ENCODE measurements around the gene ZFP90.

The ZFP90 gene

GRCh38 chr16:68538880-68539701 lies at the start of gene ZFP90:
Gene ZFP90 (plus strand): TSS chr16:68539291. CDS start chr16:68539793, 502 bp downstream.
- TF ChIP-seq SUZ12 (IDR thresholded peaks at IDR 0.05; ENCODE audit: extremely low read depth, insufficient read depth, insufficient read length) (no peak), YY1 (IDR thresholded peaks at IDR 0.05; ENCODE audit: insufficient read depth, insufficient read length) (peak; percentile 53), ZNF274 (IDR thresholded peaks at IDR 0.05; ENCODE audit: low read depth, low read length) (no peak)
- DNase-seq (ENCODE audit: low read depth, low spot score), result peak; percentile 85

GRCh38 chr16:68490358-68490757 lies 48.7 kb upstream of the ZFP90 start:
- no peak for TF ChIP-seq ZNF274 (IDR thresholded peaks at IDR 0.05; ENCODE audit: low read depth, low read length)
- TF ChIP-seq SUZ12 (IDR thresholded peaks at IDR 0.05; ENCODE audit: extremely low read depth, insufficient read depth, insufficient read length), result no peak
- no peak for TF ChIP-seq YY1 (IDR thresholded peaks at IDR 0.05; ENCODE audit: insufficient read depth, insufficient read length)
- no peak overlapping the region for H3K4me3 ChIP-seq (ENCODE audit: insufficient read length, low read depth)
- H3K9me3 ChIP-seq (ENCODE audit: insufficient read depth, low read length), result no peaks in the 10 kb centered on the region; the same call in 1 of the 2 replicates
- H3K27me3 ChIP-seq (ENCODE audit: insufficient read depth, insufficient read length), result no peaks in the 10 kb centered on the region
- no peaks in the 10 kb centered on the region for H3K36me3 ChIP-seq (ENCODE audit: insufficient read depth, insufficient read length, low read length)
- peaks cover 26% of the 10 kb centered on the region for H3K4me1 ChIP-seq (ENCODE audit: insufficient read depth, insufficient read length)
- H3K9ac ChIP-seq (ENCODE audit: insufficient read length, low read depth), result no peak overlapping the region
- no peak for DNase-seq (ENCODE audit: low read depth, low spot score)

More at GRCh38 chr16:68538880-68539701, at the start of gene ZFP90:
- H3K9ac ChIP-seq (ENCODE audit: insufficient read length, low read depth), result peak within 1 kb of the TSS; percentile 94
- H3K27me3 ChIP-seq (ENCODE audit: insufficient read depth, insufficient read length), result no peaks in the 10 kb centered on the region
- H3K9me3 ChIP-seq (ENCODE audit: insufficient read depth, low read length), result no peaks in the 10 kb centered on the region
- H3K4me3 ChIP-seq (ENCODE audit: insufficient read length, low read depth), result peak within 1 kb of the TSS; percentile 89
- H3K36me3 ChIP-seq (ENCODE audit: insufficient read depth, insufficient read length, low read length), result peaks cover 28% of the 10 kb centered on the region
- no peaks in the 10 kb centered on the region for H3K4me1 ChIP-seq (ENCODE audit: insufficient read depth, insufficient read length)

GRCh38 chr16:68490829-68491575 lies 48.1 kb upstream of the ZFP90 start:
- Histone ChIP-seq H3K4me3 (ENCODE audit: insufficient read length, low read depth) (no peak overlapping the region), H3K9me3 (ENCODE audit: insufficient read depth, low read length) (no peaks in the 10 kb centered on the region; the same call in 1 of the 2 replicates), H3K4me1 (ENCODE audit: insufficient read depth, insufficient read length) (peaks cover 26% of the 10 kb centered on the region), H3K36me3 (ENCODE audit: insufficient read depth, insufficient read length, low read length) (no peaks in the 10 kb centered on the region), H3K27me3 (ENCODE audit: insufficient read depth, insufficient read length) (no peaks in the 10 kb centered on the region), H3K9ac (ENCODE audit: insufficient read length, low read depth) (no peak overlapping the region)
- TF ChIP-seq YY1 (IDR thresholded peaks at IDR 0.05; ENCODE audit: insufficient read depth, insufficient read length) (no peak), SUZ12 (IDR thresholded peaks at IDR 0.05; ENCODE audit: extremely low read depth, insufficient read depth, insufficient read length) (no peak), ZNF274 (IDR thresholded peaks at IDR 0.05; ENCODE audit: low read depth, low read length) (no peak)
- DNase-seq (ENCODE audit: low read depth, low spot score), result no peak

- Histone ChIP-seq H3K9ac (ENCODE audit: insufficient read length, low read depth) (peak overlapping the region; percentile 33), H3K4me3 (ENCODE audit: insufficient read length, low read depth) (no peak overlapping the region), H3K27me3 (ENCODE audit: insufficient read depth, insufficient read length) (no peaks in the 10 kb centered on the region), H3K9me3 (ENCODE audit: insufficient read depth, low read length) (no peaks in the 10 kb centered on the region; the same call in 1 of the 2 replicates), H3K36me3 (ENCODE audit: insufficient read depth, insufficient read length, low read length) (no peaks in the 10 kb centered on the region), H3K4me1 (ENCODE audit: insufficient read depth, insufficient read length) (peaks cover 26% of the 10 kb centered on the region)
- DNase-seq (ENCODE audit: low read depth, low spot score), result no peak
- TF ChIP-seq ZNF274 (IDR thresholded peaks at IDR 0.05; ENCODE audit: low read depth, low read length) (no peak), YY1 (IDR thresholded peaks at IDR 0.05; ENCODE audit: insufficient read depth, insufficient read length) (no peak), SUZ12 (IDR thresholded peaks at IDR 0.05; ENCODE audit: extremely low read depth, insufficient read depth, insufficient read length) (no peak)
These were observed 47.5 kb upstream of the ZFP90 start for GRCh38 chr16:68491576-68491950.

GRCh38 chr16:68492151-68492542 lies 46.9 kb upstream of the ZFP90 start:
- Histone ChIP-seq H3K27me3 (ENCODE audit: insufficient read depth, insufficient read length) (no peaks in the 10 kb centered on the region), H3K9me3 (ENCODE audit: insufficient read depth, low read length) (no peaks in the 10 kb centered on the region; the same call in 1 of the 2 replicates), H3K4me3 (ENCODE audit: insufficient read length, low read depth) (no peak overlapping the region), H3K36me3 (ENCODE audit: insufficient read depth, insufficient read length, low read length) (no peaks in the 10 kb centered on the region), H3K4me1 (ENCODE audit: insufficient read depth, insufficient read length) (peaks cover 23% of the 10 kb centered on the region), H3K9ac (ENCODE audit: insufficient read length, low read depth) (no peak overlapping the region)
- no peak for DNase-seq (ENCODE audit: low read depth, low spot score)
- no peak for TF ChIP-seq SUZ12 (IDR thresholded peaks at IDR 0.05; ENCODE audit: extremely low read depth, insufficient read depth, insufficient read length)
- TF ChIP-seq ZNF274 (IDR thresholded peaks at IDR 0.05; ENCODE audit: low read depth, low read length), result no peak
- no peak for TF ChIP-seq YY1 (IDR thresholded peaks at IDR 0.05; ENCODE audit: insufficient read depth, insufficient read length)

- H3K36me3 ChIP-seq (ENCODE audit: insufficient read depth, insufficient read length, low read length), result no peaks in the 10 kb centered on the region
- no peak for TF ChIP-seq ZNF274 (IDR thresholded peaks at IDR 0.05; ENCODE audit: low read depth, low read length)
- no peak for TF ChIP-seq SUZ12 (IDR thresholded peaks at IDR 0.05; ENCODE audit: extremely low read depth, insufficient read depth, insufficient read length)
- TF ChIP-seq YY1 (IDR thresholded peaks at IDR 0.05; ENCODE audit: insufficient read depth, insufficient read length), result no peak
- no peaks in the 10 kb centered on the region; the same call in 1 of the 2 replicates for H3K9me3 ChIP-seq (ENCODE audit: insufficient read depth, low read length)
- no peaks in the 10 kb centered on the region for H3K27me3 ChIP-seq (ENCODE audit: insufficient read depth, insufficient read length)
- H3K9ac ChIP-seq (ENCODE audit: insufficient read length, low read depth), result no peak overlapping the region
- H3K4me1 ChIP-seq (ENCODE audit: insufficient read depth, insufficient read length), result peaks cover 19% of the 10 kb centered on the region
- H3K4me3 ChIP-seq (ENCODE audit: insufficient read length, low read depth), result no peak overlapping the region
- DNase-seq (ENCODE audit: low read depth, low spot score), result no peak
These were observed 46.3 kb upstream of the ZFP90 start for GRCh38 chr16:68492543-68493411.

All from NT2/D1 (cell line).